GM13976 (cell line): Measurements from ENCODE around the gene RNF7.

ENCODE experiments used
- DNase-seq: peaks from one replicate; pipeline ENCODE4 v3.0.0; 2012; ENCODE audit warnings: low spot score
- in situ Hi-C: fragments of 300-500 bp; cut with MboI; formaldehyde crosslinking; loops from one replicate; pipeline ENCODE4 v1.12.0; 2022; ENCODE audit warnings: low sequenced_read_pairs, mixed read lengths, inconsistent platforms; ENCODE audit not compliant: unreplicated experiment
- TF ChIP-seq, protein P1 (sequence below): IDR thresholded peaks from 2 replicates; pipeline ENCODE4 v1.5.1; 2012; ENCODE audit warnings: borderline replicate concordance, mild to moderate bottlenecking; ENCODE audit not compliant: insufficient read depth; ENCODE audit errors: extremely low read depth, missing control alignments, control extremely low read depth

RNF7 gene

DNA sequence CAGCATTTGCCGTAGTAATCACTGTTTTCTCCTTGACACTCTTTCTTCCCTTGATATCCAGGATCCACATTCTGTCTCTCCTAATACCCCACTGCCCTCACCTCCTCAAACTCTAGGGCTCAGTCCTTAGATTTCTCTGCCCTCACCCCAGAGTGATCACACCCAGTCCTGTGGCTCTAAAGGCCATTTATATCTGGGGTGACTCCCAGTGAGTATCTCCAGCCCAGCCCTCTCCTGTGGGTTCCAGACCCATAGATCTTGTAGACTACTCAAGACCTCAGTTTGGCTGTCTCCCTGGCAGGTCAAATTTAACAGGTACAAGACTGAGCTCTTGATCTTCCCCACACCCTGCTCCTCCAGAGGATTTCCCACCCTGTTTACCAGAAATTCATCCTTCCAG lies 26.4 kb downstream of the RNF7 start:
- DNase-seq: no peak
- in situ Hi-C loops: no loop called here
- TF ChIP-seq, protein P1, sequence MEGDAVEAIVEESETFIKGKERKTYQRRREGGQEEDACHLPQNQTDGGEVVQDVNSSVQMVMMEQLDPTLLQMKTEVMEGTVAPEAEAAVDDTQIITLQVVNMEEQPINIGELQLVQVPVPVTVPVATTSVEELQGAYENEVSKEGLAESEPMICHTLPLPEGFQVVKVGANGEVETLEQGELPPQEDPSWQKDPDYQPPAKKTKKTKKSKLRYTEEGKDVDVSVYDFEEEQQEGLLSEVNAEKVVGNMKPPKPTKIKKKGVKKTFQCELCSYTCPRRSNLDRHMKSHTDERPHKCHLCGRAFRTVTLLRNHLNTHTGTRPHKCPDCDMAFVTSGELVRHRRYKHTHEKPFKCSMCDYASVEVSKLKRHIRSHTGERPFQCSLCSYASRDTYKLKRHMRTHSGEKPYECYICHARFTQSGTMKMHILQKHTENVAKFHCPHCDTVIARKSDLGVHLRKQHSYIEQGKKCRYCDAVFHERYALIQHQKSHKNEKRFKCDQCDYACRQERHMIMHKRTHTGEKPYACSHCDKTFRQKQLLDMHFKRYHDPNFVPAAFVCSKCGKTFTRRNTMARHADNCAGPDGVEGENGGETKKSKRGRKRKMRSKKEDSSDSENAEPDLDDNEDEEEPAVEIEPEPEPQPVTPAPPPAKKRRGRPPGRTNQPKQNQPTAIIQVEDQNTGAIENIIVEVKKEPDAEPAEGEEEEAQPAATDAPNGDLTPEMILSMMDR: no peak

DNA sequence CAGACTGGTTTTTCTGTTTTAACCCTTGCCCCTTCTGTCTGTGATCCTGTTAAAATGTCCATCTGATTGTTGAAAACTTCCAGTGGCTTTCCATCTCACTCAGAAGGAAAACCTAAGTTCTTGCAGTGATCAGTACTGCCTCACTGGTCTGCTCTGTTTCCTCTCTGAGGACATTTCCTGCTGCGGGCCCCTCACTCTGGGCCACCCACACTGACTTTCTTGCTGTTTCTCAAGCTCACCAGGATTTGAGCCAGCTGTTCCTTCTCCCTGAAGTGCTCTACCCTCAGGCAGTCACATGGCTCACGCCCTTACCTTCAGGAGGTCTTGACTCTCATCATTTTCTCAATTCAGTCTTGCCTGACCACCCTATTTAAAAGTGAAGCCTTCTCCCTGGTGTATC lies 26.9 kb downstream of the RNF7 start:
- in situ Hi-C loops: no loop called here
- TF ChIP-seq, protein P1: no peak
- DNase-seq: no peak

DNA sequence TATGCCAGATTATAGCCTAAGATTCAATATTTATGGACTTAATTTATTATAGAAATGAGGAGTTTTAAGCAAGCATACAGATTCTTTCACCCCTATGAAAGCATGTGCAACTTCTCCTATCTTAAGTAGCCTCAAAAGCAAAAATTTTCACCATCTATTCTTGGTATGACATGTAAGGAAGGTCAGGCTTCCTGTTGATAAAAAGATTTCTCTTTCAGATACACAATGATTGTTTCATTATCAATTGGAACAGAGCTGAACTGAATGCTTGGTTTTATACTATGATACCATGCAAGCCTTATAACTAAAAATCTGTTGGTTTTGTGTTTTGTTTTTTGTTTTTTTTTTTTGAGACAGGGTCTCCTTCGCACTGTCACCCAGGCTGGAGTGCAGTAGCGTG lies 29.0 kb downstream of the RNF7 start:
- DNase-seq: no peak
- in situ Hi-C loops: no loop called here
- TF ChIP-seq, protein P1: no peak

DNA sequence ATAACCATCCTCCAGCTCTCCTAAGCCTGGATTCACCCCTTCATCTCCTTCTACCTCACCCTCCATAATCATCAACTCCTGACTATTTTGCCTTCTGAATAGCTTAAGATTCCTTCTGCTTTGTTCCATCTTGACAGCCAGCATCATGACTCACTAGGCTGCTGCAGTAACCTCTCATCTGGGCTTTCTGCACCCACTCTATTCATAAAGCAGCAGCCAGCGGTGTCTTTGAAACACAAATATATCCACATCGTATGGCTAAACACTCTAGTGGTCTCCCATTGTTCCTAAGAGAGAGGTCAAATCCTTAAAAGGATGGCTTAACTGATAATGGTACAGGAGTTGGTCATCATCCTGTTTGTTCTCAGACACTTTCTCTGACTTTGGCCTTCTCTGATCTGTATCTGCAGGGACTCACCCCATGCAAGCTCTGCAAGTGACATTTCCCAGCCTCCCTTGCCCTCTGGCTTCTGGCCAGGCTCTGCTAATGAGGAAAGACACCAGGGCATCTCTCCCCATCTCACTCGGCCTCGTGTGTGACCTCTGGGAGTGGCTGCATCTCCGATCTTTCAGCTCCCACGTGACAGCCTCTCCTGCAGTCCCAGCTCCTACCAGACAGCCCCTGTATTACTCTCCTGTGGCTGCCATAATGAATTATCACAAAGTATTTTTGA lies 31.3 kb downstream of the RNF7 start:
- no peak for DNase-seq
- TF ChIP-seq, protein P1: no peak
- in situ Hi-C loops: no loop called here

DNA sequence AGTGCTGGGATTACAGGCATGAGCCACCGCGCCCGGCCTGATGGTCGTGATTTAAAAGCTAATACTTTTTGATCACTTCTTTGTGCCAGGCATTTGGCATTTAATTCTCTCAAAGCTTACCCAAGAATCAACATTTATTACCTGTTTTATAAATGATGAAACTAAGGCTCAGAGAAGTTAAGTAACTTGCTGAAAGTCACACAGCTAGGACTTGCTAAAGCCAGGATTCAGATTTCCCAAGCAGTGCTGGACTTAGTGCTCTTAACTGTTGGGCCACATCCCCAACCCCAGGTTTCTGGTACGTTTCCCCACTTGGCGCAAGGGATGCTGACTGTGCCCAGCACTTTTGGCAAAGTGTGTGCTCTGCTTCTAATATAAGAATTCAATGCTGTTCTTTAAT lies 35.6 kb downstream of the RNF7 start:
- in situ Hi-C loops: no loop called here
- DNase-seq: no peak
- TF ChIP-seq, protein P1: no peak

DNA sequence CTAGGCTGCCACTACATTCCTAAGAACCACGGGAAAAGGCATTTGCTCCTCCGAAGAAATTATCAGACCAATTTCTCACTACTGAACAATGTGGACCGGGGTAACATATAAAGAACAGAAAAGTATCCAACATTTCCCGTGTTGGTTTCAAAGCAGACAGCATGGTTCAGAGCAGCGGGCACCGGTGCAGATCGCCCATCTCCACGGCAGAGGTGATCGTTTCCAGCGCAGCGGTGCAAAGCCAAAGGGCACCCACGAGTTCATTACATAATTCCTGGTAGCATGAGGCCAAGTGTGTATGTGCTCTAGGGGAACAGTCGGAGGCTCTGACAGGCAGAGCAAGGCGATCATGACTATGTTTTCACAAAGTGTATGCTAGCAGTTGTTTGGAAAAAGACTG lies 38.3 kb downstream of the RNF7 start:
- DNase-seq: no peak
- TF ChIP-seq, protein P1: no peak
- in situ Hi-C loops: no loop called here
